Panc1 (cell line): ENCODE measurements around the gene MBTPS1.

Experiments
- CTCF ChIP-seq: fragments of 450-650 bp; IDR thresholded peaks from 2 replicates; pipeline ENCODE4 v1.5.1; 2017; ENCODE audit warnings: mild to moderate bottlenecking
- REST ChIP-seq, 2 experiments: IDR thresholded peaks; 2 replicates each; pipeline ENCODE4 v1.6.1; 2011 to 2012; ENCODE audit warnings: low read depth in 2 of 2, control low read depth in 1 of 2, low read length in 1 of 2, mild to moderate bottlenecking in 1 of 2, moderate library complexity in 1 of 2; ENCODE audit not compliant: insufficient read depth in 1 of 2

- no peak for TF ChIP-seq REST (IDR thresholded peaks at IDR 0.05; ENCODE audit: insufficient read depth in 1 of 2, low read depth in 2 of 2, low read length in 1 of 2)
- no peak for TF ChIP-seq CTCF
Observed at GRCh38 chr16:84047626-84048025, 69.1 kb downstream of the MBTPS1 start.
